ENCODE data around the gene NR1I3. TPM values are rescaled to one million over a fixed set of nuclear protein-coding genes. Genes with fewer than 3 reads are reported as not detected.
"Not testable (repeated sequence)": the region's sequence is repeated elsewhere in the genome, so short reads cannot be mapped to it uniquely, and the experiment has no call there.

The NR1I3 gene
- total RNA-seq, 2 experiments from 2014 or later: not detected

GRCh38 chr1:161261261-161262235 is 23.5 kb upstream of the NR1I3 start:
- Mint-ChIP-seq H3K4me3 (no peak overlapping the region), H3K4me1 (ENCODE audit: low read depth) (peaks cover 14% of the 10 kb centered on the region), H3K27ac (no peak overlapping the region), H3K27me3 (ENCODE audit: low read depth) (peaks cover 53% of the 10 kb centered on the region), H3K9me3 (ENCODE audit: insufficient read depth) (peaks cover 9% of the 10 kb centered on the region), H3K36me3 (ENCODE audit: low read depth) (peaks cover 10% of the 10 kb centered on the region)
- POLR2A ChIA-PET: no interaction called here
- CTCF ChIA-PET: interaction anchor here (0.7 to 1.8 kb wide), 2 partner anchors 35 to 57 kb away, joined by 3 to 4 read pairs; no protein-coding TSS in a partner anchor
- DNase-seq (no peak), ATAC-seq (no peak)

GRCh38 chr1:161260376-161261260 is 22.6 kb upstream of the NR1I3 start:
- no peak overlapping the region for H3K27ac Mint-ChIP-seq
- CTCF ChIA-PET: interaction anchor here (1.7 to 1.8 kb wide), 2 partner anchors 31 to 34 kb away, joined by 4 read pairs; no protein-coding TSS in a partner anchor
- POLR2A ChIA-PET: no interaction called here
- H3K27me3 Mint-ChIP-seq (ENCODE audit: low read depth): peaks cover 57% of the 10 kb centered on the region
- peaks cover 10% of the 10 kb centered on the region for H3K36me3 Mint-ChIP-seq (ENCODE audit: low read depth)
- H3K9me3 Mint-ChIP-seq (ENCODE audit: insufficient read depth): peaks cover 9% of the 10 kb centered on the region
- no peak for ATAC-seq
- H3K4me3 Mint-ChIP-seq: no peak overlapping the region
- no peak for DNase-seq
- H3K4me1 Mint-ChIP-seq (ENCODE audit: low read depth): peaks cover 14% of the 10 kb centered on the region

GRCh38 chr1:161259765-161260164 is 21.8 kb upstream of the NR1I3 start:
- peaks cover 10% of the 10 kb centered on the region for H3K36me3 Mint-ChIP-seq (ENCODE audit: low read depth)
- DNase-seq (no peak), ATAC-seq (no peak)
- peaks cover 9% of the 10 kb centered on the region for H3K9me3 Mint-ChIP-seq (ENCODE audit: insufficient read depth)
- H3K4me3 Mint-ChIP-seq: peak overlapping the region; percentile 50
- H3K27ac Mint-ChIP-seq: no peak overlapping the region
- H3K27me3 Mint-ChIP-seq (ENCODE audit: low read depth): peaks cover 57% of the 10 kb centered on the region
- ChIA-PET CTCF (interaction anchor here (1.7 to 1.8 kb wide), 2 partner anchors 32 to 33 kb away, joined by 4 read pairs; no protein-coding TSS in a partner anchor), POLR2A (no interaction called here)
- peaks cover 14% of the 10 kb centered on the region for H3K4me1 Mint-ChIP-seq (ENCODE audit: low read depth)

- peak overlapping the region; percentile 50 for H3K4me3 Mint-ChIP-seq
- H3K4me1 Mint-ChIP-seq (ENCODE audit: low read depth): peaks cover 14% of the 10 kb centered on the region
- CTCF ChIA-PET: interaction anchor here (1.2 to 1.8 kb wide), 4 partner anchors 10 to 34 kb away, joined by 3 to 6 read pairs (median 4); partner anchors contain the start of gene TOMM40L
- ATAC-seq (no peak), DNase-seq (no peak)
- H3K9me3 Mint-ChIP-seq (ENCODE audit: insufficient read depth): peaks cover 9% of the 10 kb centered on the region
- POLR2A ChIA-PET: no interaction called here
- H3K27me3 Mint-ChIP-seq (ENCODE audit: low read depth): peaks cover 54% of the 10 kb centered on the region
- H3K36me3 Mint-ChIP-seq (ENCODE audit: low read depth): peaks cover 10% of the 10 kb centered on the region
- no peak overlapping the region for H3K27ac Mint-ChIP-seq
Observed at GRCh38 chr1:161259345-161259702, 21.3 kb upstream of the NR1I3 start.

GRCh38 chr1:161258439-161259344 is 20.7 kb upstream of the NR1I3 start, which contains the start of gene PCP4L1:
Gene PCP4L1, plus strand, starts transcription at chr1:161258745. Its CDS starts 230 bp downstream, at chr1:161258975.
- ATAC-seq (peak; percentile 95), DNase-seq (peak; percentile 59)
- Mint-ChIP-seq H3K4me3 (peak within 1 kb of the TSS; percentile 50), H3K9me3 (ENCODE audit: insufficient read depth) (peaks cover 9% of the 10 kb centered on the region), H3K27me3 (ENCODE audit: low read depth) (peaks cover 54% of the 10 kb centered on the region), H3K27ac (no peak within 1 kb of the TSS), H3K4me1 (ENCODE audit: low read depth) (peaks cover 14% of the 10 kb centered on the region), H3K36me3 (ENCODE audit: low read depth) (peaks cover 10% of the 10 kb centered on the region)
- ChIA-PET POLR2A (no interaction called here), CTCF (interaction anchor here (0.7 to 1.7 kb wide), 4 partner anchors 10 to 1084 kb away, joined by 3 to 6 read pairs (median 4); partner anchors contain the start of gene TOMM40L)

- not testable (repeated sequence) for DNase-seq; H3K9me3 Mint-ChIP-seq (ENCODE audit: insufficient read depth); H3K4me3 Mint-ChIP-seq; H3K36me3 Mint-ChIP-seq (ENCODE audit: low read depth); ATAC-seq; H3K27ac Mint-ChIP-seq
- H3K4me1 Mint-ChIP-seq (ENCODE audit: low read depth): peaks cover 14% of the 10 kb centered on the region
- ChIA-PET POLR2A (interaction anchor here (0.9 kb wide), 1 partner anchor 8 kb away, joined by 3 read pairs; no protein-coding TSS in a partner anchor), CTCF (interaction anchor here (0.7 to 1.4 kb wide), 2 partner anchors 31 to 34 kb away, joined by 3 to 4 read pairs; partner anchors contain the start of gene TOMM40L)
- H3K27me3 Mint-ChIP-seq (ENCODE audit: low read depth): peaks cover 50% of the 10 kb centered on the region
Observed at GRCh38 chr1:161257109-161257508, 19.1 kb upstream of the NR1I3 start.

- H3K4me3 Mint-ChIP-seq; CTCF ChIA-PET; POLR2A ChIA-PET; ATAC-seq; DNase-seq; H3K36me3 Mint-ChIP-seq (ENCODE audit: low read depth); H3K27ac Mint-ChIP-seq; H3K9me3 Mint-ChIP-seq (ENCODE audit: insufficient read depth): not testable (repeated sequence)
- Mint-ChIP-seq H3K4me1 (ENCODE audit: low read depth) (peaks cover 14% of the 10 kb centered on the region), H3K27me3 (ENCODE audit: low read depth) (peaks cover 41% of the 10 kb centered on the region)
Observed at GRCh38 chr1:161255955-161256520, 18.0 kb upstream of the NR1I3 start.

- H3K4me3 Mint-ChIP-seq; POLR2A ChIA-PET; DNase-seq; H3K27ac Mint-ChIP-seq; H3K36me3 Mint-ChIP-seq (ENCODE audit: low read depth); CTCF ChIA-PET; ATAC-seq; H3K9me3 Mint-ChIP-seq (ENCODE audit: insufficient read depth): not testable (repeated sequence)
- Mint-ChIP-seq H3K4me1 (ENCODE audit: low read depth) (peaks cover 14% of the 10 kb centered on the region), H3K27me3 (ENCODE audit: low read depth) (peaks cover 35% of the 10 kb centered on the region)
Observed at GRCh38 chr1:161255302-161255701, 17.3 kb upstream of the NR1I3 start.

- CTCF ChIA-PET: no interaction called here
- peaks cover 6% of the 10 kb centered on the region for H3K27me3 Mint-ChIP-seq (ENCODE audit: low read depth)
- no peak overlapping the region for H3K27ac Mint-ChIP-seq
Observed at GRCh38 chr1:161251579-161251978, 13.6 kb upstream of the NR1I3 start.

GRCh38 chr1:161250829-161251228 is 12.8 kb upstream of the NR1I3 start:
- H3K27me3 Mint-ChIP-seq (ENCODE audit: low read depth): peaks cover 4% of the 10 kb centered on the region
- POLR2A ChIA-PET: no interaction called here
- no peak overlapping the region for H3K4me3 Mint-ChIP-seq
- DNase-seq (no peak), ATAC-seq (no peak)
- H3K4me1 Mint-ChIP-seq (ENCODE audit: low read depth): no peaks in the 10 kb centered on the region
- no peak overlapping the region for H3K27ac Mint-ChIP-seq
- H3K36me3 Mint-ChIP-seq (ENCODE audit: low read depth): no peaks in the 10 kb centered on the region
- H3K9me3 Mint-ChIP-seq (ENCODE audit: insufficient read depth): no peaks in the 10 kb centered on the region
- CTCF ChIA-PET: interaction anchor here (1.3 to 3.4 kb wide), 2 partner anchors 25 to 131 kb away, joined by 3 to 18 read pairs; partner anchors contain the start of gene TOMM40L

More at GRCh38 chr1:161251579-161251978, 13.6 kb upstream of the NR1I3 start:
- ATAC-seq: no peak
- POLR2A ChIA-PET: no interaction called here
- Mint-ChIP-seq H3K4me3 (no peak overlapping the region), H3K9me3 (ENCODE audit: insufficient read depth) (no peaks in the 10 kb centered on the region), H3K4me1 (ENCODE audit: low read depth) (no peaks in the 10 kb centered on the region), H3K36me3 (ENCODE audit: low read depth) (no peaks in the 10 kb centered on the region)
- DNase-seq: no peak

All from activated CD8-positive, alpha-beta T cell treated with anti-CD3 and anti-CD28 coated beads, Interleukin-2, amount 10 ng/mL, durations not matched to agents 7 days and 5 days (primary cell).